H1 (cell line): Measurements from ENCODE around the gene HSDL2. TPM values are rescaled to one million over a fixed set of nuclear protein-coding genes. Genes with fewer than 3 reads are reported as not detected.
A peak's percentile ranks its signal among the peaks of the same experiment; 100 is the strongest.

Experiments
- CTCF ChIA-PET: fragments of 300-600 bp; sonication (Branson Sonifier 250); formaldehyde crosslinking; loops from one replicate; lab custom pipeline; 2021; ENCODE audit not compliant: partially characterized antibody; lab: Charles Lee
- POLR2A ChIA-PET: fragments of 300-600 bp; sonication (Branson Sonifier 250); formaldehyde crosslinking; loops from one replicate; lab custom pipeline; 2021; ENCODE audit warnings: inconsistent platforms; ENCODE audit not compliant: partially characterized antibody; lab: Charles Lee
- DNase-seq, 2 experiments: peaks; one replicate each; pipeline versions ENCODE4 v3.0.0 to v3.0.0-alpha.2; 2010 to 2022; ENCODE audit warnings: low spot score in 2 of 2, low read depth in 1 of 2, mixed read lengths in 1 of 2
- FAIRE-seq: peaks from 2 replicates; lab custom pipeline; 2011; peaks lifted over from hg19 to GRCh38; lab: Jason Lieb, UNC
- H2AFZ ChIP-seq: 2 replicates; pipeline ENCODE4 v1.8.1; 2012; ENCODE audit warnings: low read length, inconsistent platforms
- H2AK5ac ChIP-seq: 2 replicates; pipeline ENCODE4 v1.6.1; 2013; ENCODE audit warnings: low read depth, low read length
- H2BK120ac ChIP-seq: replicated peaks from 2 replicates; pipeline ENCODE3; 2013; ENCODE audit warnings: low read depth, low read length, inconsistent platforms
- H2BK12ac ChIP-seq: 2 replicates; pipeline ENCODE4 v1.6.1; 2013; ENCODE audit warnings: low read depth, low read length
- H2BK15ac ChIP-seq: 2 replicates; pipeline ENCODE4 v1.6.1; 2013; ENCODE audit warnings: low read length
- H2BK20ac ChIP-seq: 2 replicates; pipeline ENCODE4 v1.6.1; 2013; ENCODE audit warnings: low read length
- H2BK5ac ChIP-seq: 2 replicates; pipeline ENCODE4 v1.6.1; 2013; ENCODE audit warnings: low read depth, low read length
- H3K14ac ChIP-seq: 2 replicates; pipeline ENCODE4 v1.6.1; 2013; ENCODE audit warnings: inconsistent platforms; ENCODE audit not compliant: insufficient read length
- H3K18ac ChIP-seq: 2 replicates; pipeline ENCODE4 v1.6.1; 2013; ENCODE audit warnings: low read length; ENCODE audit errors: extremely low read depth
- H3K23ac ChIP-seq: 2 replicates; pipeline ENCODE4 v1.6.1; 2013; ENCODE audit warnings: inconsistent platforms; ENCODE audit not compliant: insufficient read length
- H3K23me2 ChIP-seq: 2 replicates; pipeline ENCODE4 v1.6.1; 2013; ENCODE audit warnings: low read depth, low read length
- H3K27ac ChIP-seq: 2 replicates; pipeline ENCODE4 v1.6.1; 2011; ENCODE audit warnings: low read depth, low read length, inconsistent platforms
- H3K27me3 ChIP-seq, 4 experiments: replicated peaks in 1 of 4; 1 replicate in 1 of 4; 2 replicates in 3 of 4; pipeline versions ENCODE4 v1.6.1 to v1.8.1; 2011 to 2013; ENCODE audit warnings: low read length in 3 of 4, mild to moderate bottlenecking in 3 of 4, inconsistent platforms in 2 of 4, mixed read lengths in 2 of 4, moderate library complexity in 1 of 4; ENCODE audit not compliant: control insufficient read depth in 3 of 4, insufficient read depth in 3 of 4; ENCODE audit errors: extremely low read depth in 1 of 4
- H3K36me3 ChIP-seq, 4 experiments: 2 replicates each; pipeline versions ENCODE4 v1.6.1 to v1.8.1; 2011 to 2013; ENCODE audit warnings: mild to moderate bottlenecking in 4 of 4, low read length in 3 of 4, moderate library complexity in 2 of 4, control low read depth in 1 of 4, inconsistent platforms in 1 of 4; ENCODE audit not compliant: insufficient read depth in 4 of 4, control insufficient read depth in 2 of 4
- H3K4ac ChIP-seq: replicated peaks from 2 replicates; pipeline ENCODE3; 2013; ENCODE audit warnings: low read length, low read depth, mixed read lengths, inconsistent platforms; ENCODE audit not compliant: insufficient read length
- H3K4me1 ChIP-seq, 4 experiments: replicated peaks in 1 of 4; 1 replicate in 1 of 4; 2 replicates in 3 of 4; pipeline versions ENCODE4 v1.6.1 to v1.8.1; 2011 to 2013; ENCODE audit warnings: low read length in 3 of 4, inconsistent platforms in 2 of 4, mixed read lengths in 1 of 4; ENCODE audit not compliant: insufficient read depth in 4 of 4, control insufficient read depth in 3 of 4
- H3K4me2 ChIP-seq, 2 experiments: 2 replicates each; pipeline versions ENCODE4 v1.6.1 to v1.8.1; 2011 to 2013; ENCODE audit warnings: low read depth in 2 of 2, low read length in 2 of 2, control low read depth in 1 of 2, inconsistent platforms in 1 of 2, mild to moderate bottlenecking in 1 of 2; ENCODE audit not compliant: insufficient read depth in 1 of 2
- H3K4me3 ChIP-seq, 4 experiments: fragments of 200-600, 300-600 bp in 1 of 4; sonication (generic), shearing (Covaris generic), sonication (Bioruptor Twin) in 1 of 4; 2 replicates each; pipeline versions ENCODE4 v1.5.1 to v1.8.1; 2011 to 2016; ENCODE audit warnings: low read length in 4 of 4, low read depth in 3 of 4, control low read depth in 2 of 4, inconsistent platforms in 2 of 4, mild to moderate bottlenecking in 2 of 4, mixed read lengths in 1 of 4, moderate library complexity in 1 of 4; ENCODE audit not compliant: insufficient read depth in 2 of 4; ENCODE audit errors: extremely low read depth in 1 of 4
- H3K56ac ChIP-seq: replicated peaks from 2 replicates; pipeline ENCODE3; 2013; ENCODE audit warnings: low read depth, mild to moderate bottlenecking, mixed read lengths, low read length, inconsistent platforms; ENCODE audit not compliant: insufficient read length
- H3K79me1 ChIP-seq: 2 replicates; pipeline ENCODE4 v1.6.1; 2013; ENCODE audit warnings: low read depth, low read length, control low read depth
- H3K79me2 ChIP-seq, 2 experiments: 2 replicates each; pipeline versions ENCODE4 v1.6.1 to v1.8.1; 2012 to 2013; ENCODE audit warnings: low read length in 2 of 2, mild to moderate bottlenecking in 2 of 2, inconsistent platforms in 1 of 2; ENCODE audit not compliant: insufficient read depth in 2 of 2, control insufficient read depth in 1 of 2
- H3K9ac ChIP-seq, 4 experiments: replicated peaks in 1 of 4; 1 replicate in 1 of 4; 2 replicates in 3 of 4; pipeline versions ENCODE4 v1.6.1 to v1.8.1; 2011 to 2013; ENCODE audit warnings: low read depth in 3 of 4, low read length in 3 of 4, control low read depth in 2 of 4, mild to moderate bottlenecking in 2 of 4, moderate library complexity in 2 of 4, inconsistent platforms in 1 of 4; ENCODE audit errors: extremely low read depth in 1 of 4
- H3K9me3 ChIP-seq, 2 experiments: 2 replicates each; pipeline versions ENCODE4 v1.6.1 to v1.8.1; 2012 to 2013; ENCODE audit warnings: mild to moderate bottlenecking in 2 of 2, moderate library complexity in 2 of 2, control low read depth in 1 of 2, inconsistent platforms in 1 of 2, low read depth in 1 of 2, low read length in 1 of 2, mixed read lengths in 1 of 2; ENCODE audit not compliant: insufficient read depth in 2 of 2
- H4K20me1 ChIP-seq, 2 experiments: replicated peaks in 1 of 2; 2 replicates each; pipeline versions ENCODE3 to v1.8.1; 2011 to 2013; ENCODE audit warnings: inconsistent platforms in 2 of 2, low read length in 2 of 2, mild to moderate bottlenecking in 1 of 2; ENCODE audit not compliant: insufficient read depth in 2 of 2, control insufficient read depth in 1 of 2
- H4K5ac ChIP-seq: 2 replicates; pipeline ENCODE4 v1.6.1; 2013; ENCODE audit warnings: low read length, low read depth, mixed read lengths, inconsistent platforms; ENCODE audit not compliant: insufficient read length
- H4K8ac ChIP-seq: 2 replicates; pipeline ENCODE4 v1.8.0; 2013; ENCODE audit warnings: mild to moderate bottlenecking, moderate library complexity, low read length, inconsistent platforms; ENCODE audit not compliant: insufficient read depth; ENCODE audit errors: extremely low read depth
- H4K91ac ChIP-seq: replicated peaks from 2 replicates; pipeline ENCODE3; 2013; ENCODE audit warnings: low read length, mixed read lengths, inconsistent platforms; ENCODE audit not compliant: insufficient read length
- CBX8 ChIP-seq: fragments of 300-800, 300-1000 bp; sonication (generic); IDR thresholded peaks from 2 replicates; pipeline ENCODE4 v1.7.1; 2016; ENCODE audit warnings: low read depth, low read length, borderline replicate concordance
- FOSL1 ChIP-seq: IDR thresholded peaks from 2 replicates; pipeline ENCODE4 v1.6.1; 2011; ENCODE audit warnings: mild to moderate bottlenecking, low read depth, low read length, moderate library complexity; ENCODE audit not compliant: insufficient read depth
- NANOG ChIP-seq: IDR thresholded peaks from 2 replicates; pipeline ENCODE4 v1.6.1; 2011; ENCODE audit warnings: low read length, low read depth, mild to moderate bottlenecking, inconsistent platforms; ENCODE audit not compliant: insufficient read depth, poor library complexity, severe bottlenecking
- SP2 ChIP-seq: IDR thresholded peaks from 2 replicates; pipeline ENCODE4 v1.6.1; 2012; ENCODE audit warnings: mild to moderate bottlenecking, low read length, inconsistent platforms
- TAF7 ChIP-seq: optimal IDR thresholded peaks from 2 replicates; pipeline ENCODE3; 2011; ENCODE audit warnings: low read depth, mild to moderate bottlenecking, inconsistent platforms, low read length, moderate library complexity, borderline replicate concordance
- TCF12 ChIP-seq: IDR thresholded peaks from 2 replicates; pipeline ENCODE4 v1.6.1; 2011; ENCODE audit warnings: low read depth, mild to moderate bottlenecking, low read length
- WGBS, 2 experiments: shearing (Covaris generic) in 1 of 2; methylation state at CpG; one replicate each; pipeline versions ENCODE4 v1.1.6 to v1.1.7; 2013 to 2015; ENCODE audit warnings: low lambda C conversion rate in 2 of 2, mixed read lengths in 2 of 2, inconsistent platforms in 1 of 2, low coverage in 1 of 2, missing lambda C conversion rate in 1 of 2; ENCODE audit not compliant: insufficient replicate concordance in 2 of 2, insufficient coverage in 1 of 2, insufficient read length in 1 of 2; ENCODE audit errors: extremely low coverage in 1 of 2, missing lambda C conversion rate in 1 of 2; 5-methylcytosine and 5-hydroxymethylcytosine counted together
- polyA plus RNA-seq, 7 experiments: library from polyadenylated mRNA; depleted of rRNA in 3 of 7; stranded (reverse) in 5 of 7; unstranded in 2 of 7; fragments of >200 nt in 5 of 7; fragments of 200-250 nt in 2 of 7; gene quantifications; 1 replicate in 5 of 7; 2 replicates in 1 of 7; 4 replicates in 1 of 7; pipeline versions ENCODE4 v1.2.1 to v1.2.3, GENCODE V29; 2011 to 2013; ENCODE audit warnings: missing spikeins in 2 of 7, mixed read lengths in 2 of 7
- total RNA-seq: library from RNA; stranded (reverse); fragmentation: NEBNext Ultra II Directional; extraction: Animal tissue kit (Norgen Biotek cat#: 25700); gene quantifications from 2 replicates; pipeline ENCODE4 v1.2.1, GENCODE V29; 2021
- TF ChIP-seq, protein P1 (sequence below), 3 experiments: IDR thresholded peaks; 1 replicate in 2 of 3; 2 replicates in 1 of 3; pipeline versions ENCODE4 v1.5.1 to v1.6.1; 2011; ENCODE audit warnings: low read length in 3 of 3, mild to moderate bottlenecking in 3 of 3, inconsistent platforms in 2 of 3, low read depth in 1 of 3, moderate library complexity in 1 of 3; ENCODE audit not compliant: insufficient read depth in 1 of 3; ENCODE audit errors: control extremely low read depth in 1 of 3
- TF ChIP-seq, protein P2 (sequence below): IDR thresholded peaks from 2 replicates; pipeline ENCODE4 v1.6.1; 2012; ENCODE audit warnings: low read length, inconsistent platforms

Gene HSDL2
- total and polyA plus RNA-seq, 2 of the 8 experiments (the other 6 are each of a cell fraction or from before 2014, with no cell fraction given) = 6.6 to 15.4 TPM

DNA sequence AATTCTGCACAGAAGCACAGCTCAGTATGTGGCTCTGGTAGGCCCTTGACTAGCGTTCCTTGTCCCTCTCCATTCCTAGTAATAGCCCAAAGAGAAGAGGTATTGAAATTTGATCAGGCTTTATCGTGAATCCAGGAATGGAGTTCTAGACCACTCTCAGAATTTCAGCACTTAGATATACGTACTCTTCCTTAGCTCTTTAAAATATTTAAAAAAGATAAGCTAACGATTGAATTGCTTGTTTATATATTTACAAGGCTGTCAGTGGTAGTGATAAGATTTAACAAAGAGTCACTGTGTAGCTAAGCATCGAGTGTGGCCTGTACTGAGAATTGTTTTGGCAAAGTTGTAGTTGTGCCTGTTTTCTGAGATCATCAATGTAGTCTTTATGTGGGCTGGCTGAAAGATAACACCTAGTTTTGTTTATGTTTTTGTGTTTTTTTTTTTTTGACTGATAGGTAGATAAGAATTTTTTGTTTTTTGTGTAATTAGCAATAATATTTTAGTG, 109.2 kb downstream of the HSDL2 start:
- no peak overlapping the region for H3K27ac ChIP-seq
- 49% methylated on average over 5 of the region's 5 CpGs; no CpG with 5 or more reads in 1 of the 2 experiments for WGBS, 2 experiments
- H3K23ac ChIP-seq = no peak overlapping the region
- FAIRE-seq = no peak
- H3K18ac ChIP-seq = no peak overlapping the region
- H2BK12ac ChIP-seq = no peak overlapping the region
- no peaks in the 10 kb centered on the region for H3K27me3 ChIP-seq
- H2BK15ac ChIP-seq = no peak overlapping the region
- H2AK5ac ChIP-seq = no peak overlapping the region
- H4K20me1 ChIP-seq = peaks cover 6 to 10% of the 10 kb centered on the region in 2 experiments
- H3K79me2 ChIP-seq = peaks cover 5 to 69% of the 10 kb centered on the region in 2 experiments
- H2BK120ac ChIP-seq = no peak overlapping the region
- peaks cover 2 to 7% of the 10 kb centered on the region in 2 experiments; a peak in 1 of 4 replicates for H3K9me3 ChIP-seq
- H2BK20ac ChIP-seq = no peak overlapping the region
- no peak overlapping the region for H2AFZ ChIP-seq
- H4K8ac ChIP-seq = no peak overlapping the region
- H3K56ac ChIP-seq = no peak overlapping the region
- H4K91ac ChIP-seq = no peak overlapping the region
- ChIA-PET CTCF (interaction anchor here (0.7 to 1.2 kb wide), 3 partner anchors 222 to 402 kb away, joined by 3 to 5 read pairs (median 4); no protein-coding TSS in a partner anchor), POLR2A (interaction anchor here (0.7 kb wide), 1 partner anchor 27 kb away, joined by 3 read pairs; no protein-coding TSS in a partner anchor)
- H3K23me2 ChIP-seq = peaks cover 10% of the 10 kb centered on the region
- H3K4me2 ChIP-seq = peak overlapping the region; percentile 43 to 85
- peak overlapping the region in 1 of 4 experiments; percentile 97; a peak in 2 of 8 replicates for H3K4me3 ChIP-seq
- no peak overlapping the region for H4K5ac ChIP-seq
- no peak overlapping the region for H3K14ac ChIP-seq
- H3K79me1 ChIP-seq = peaks cover 3% of the 10 kb centered on the region; the same call in 1 of the 2 replicates
- no peak overlapping the region for H3K4ac ChIP-seq
- peaks cover 2 to 19% (median 8%) of the 10 kb centered on the region in 4 experiments; a peak in 4 of 8 replicates for H3K36me3 ChIP-seq
- H3K4me1 ChIP-seq = peaks cover 0 to 11% (median 5%) of the 10 kb centered on the region in 4 experiments; a peak in 3 of 7 replicates
- DNase-seq = no peak
- H2BK5ac ChIP-seq = no peak overlapping the region
- H3K9ac ChIP-seq = no peak overlapping the region
- TF ChIP-seq TAF7 (no peak), CBX8 (no peak), FOSL1 (no peak), NANOG (no peak), TCF12 (no peak), SP2 (no peak)
- TF ChIP-seq, protein P1, sequence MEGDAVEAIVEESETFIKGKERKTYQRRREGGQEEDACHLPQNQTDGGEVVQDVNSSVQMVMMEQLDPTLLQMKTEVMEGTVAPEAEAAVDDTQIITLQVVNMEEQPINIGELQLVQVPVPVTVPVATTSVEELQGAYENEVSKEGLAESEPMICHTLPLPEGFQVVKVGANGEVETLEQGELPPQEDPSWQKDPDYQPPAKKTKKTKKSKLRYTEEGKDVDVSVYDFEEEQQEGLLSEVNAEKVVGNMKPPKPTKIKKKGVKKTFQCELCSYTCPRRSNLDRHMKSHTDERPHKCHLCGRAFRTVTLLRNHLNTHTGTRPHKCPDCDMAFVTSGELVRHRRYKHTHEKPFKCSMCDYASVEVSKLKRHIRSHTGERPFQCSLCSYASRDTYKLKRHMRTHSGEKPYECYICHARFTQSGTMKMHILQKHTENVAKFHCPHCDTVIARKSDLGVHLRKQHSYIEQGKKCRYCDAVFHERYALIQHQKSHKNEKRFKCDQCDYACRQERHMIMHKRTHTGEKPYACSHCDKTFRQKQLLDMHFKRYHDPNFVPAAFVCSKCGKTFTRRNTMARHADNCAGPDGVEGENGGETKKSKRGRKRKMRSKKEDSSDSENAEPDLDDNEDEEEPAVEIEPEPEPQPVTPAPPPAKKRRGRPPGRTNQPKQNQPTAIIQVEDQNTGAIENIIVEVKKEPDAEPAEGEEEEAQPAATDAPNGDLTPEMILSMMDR (IDR thresholded peaks at IDR 0.05; ENCODE audit: control extremely low read depth in 1 of 3, insufficient read depth in 1 of 3, low read depth in 1 of 3, low read length in 3 of 3) = no peak
- TF ChIP-seq, protein P2, sequence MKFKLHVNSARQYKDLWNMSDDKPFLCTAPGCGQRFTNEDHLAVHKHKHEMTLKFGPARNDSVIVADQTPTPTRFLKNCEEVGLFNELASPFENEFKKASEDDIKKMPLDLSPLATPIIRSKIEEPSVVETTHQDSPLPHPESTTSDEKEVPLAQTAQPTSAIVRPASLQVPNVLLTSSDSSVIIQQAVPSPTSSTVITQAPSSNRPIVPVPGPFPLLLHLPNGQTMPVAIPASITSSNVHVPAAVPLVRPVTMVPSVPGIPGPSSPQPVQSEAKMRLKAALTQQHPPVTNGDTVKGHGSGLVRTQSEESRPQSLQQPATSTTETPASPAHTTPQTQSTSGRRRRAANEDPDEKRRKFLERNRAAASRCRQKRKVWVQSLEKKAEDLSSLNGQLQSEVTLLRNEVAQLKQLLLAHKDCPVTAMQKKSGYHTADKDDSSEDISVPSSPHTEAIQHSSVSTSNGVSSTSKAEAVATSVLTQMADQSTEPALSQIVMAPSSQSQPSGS = no peak
